Measurements from ENCODE around the gene CD2AP. TPM values are rescaled to one million over a fixed set of nuclear protein-coding genes. Genes with fewer than 3 reads are reported as not detected.

The CD2AP gene
- total RNA-seq, 4 donors from 2014 or later, result 49.8 to 140 (median 93.3) TPM

DNA sequence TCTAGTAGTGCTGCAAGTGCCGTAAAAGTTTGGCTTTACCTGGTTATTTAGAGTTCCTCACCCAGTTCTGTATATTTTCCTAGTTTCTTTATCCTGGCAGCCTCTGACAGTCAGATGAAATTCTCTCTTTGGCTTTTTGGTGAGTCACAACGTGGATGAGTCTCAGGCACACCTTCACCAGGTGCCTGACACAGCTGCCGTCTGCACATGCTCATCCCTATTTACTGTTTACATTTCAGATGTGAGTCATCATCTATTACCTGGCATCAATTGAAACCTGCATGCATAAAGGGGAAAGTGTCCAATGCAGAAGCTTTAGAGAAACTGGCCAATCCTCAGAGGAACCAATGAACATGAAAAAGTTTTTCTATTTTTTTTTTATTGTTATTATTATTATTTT, 187.5 kb downstream of the CD2AP start:
- H3K4me3 ChIP-seq, result no peak overlapping the region
- intact Hi-C loops (cut with DNase I; ENCODE audit: low total_unique reads), result no loop called here
- in situ Hi-C loops (cut with MboI; ENCODE audit: low pct_ligation_motif_present in 1 of 4, low pct_unique_long_range_greater_than_20kb in 1 of 4, low sequenced_read_pairs in 3 of 4), result no loop called here
- H3K27me3 ChIP-seq, result no peaks in the 10 kb centered on the region
- H3K9me3 ChIP-seq, result no peaks in the 10 kb centered on the region
- H3K27ac ChIP-seq, result no peak overlapping the region
- 51 to 53% methylated on average over 3 of the region's 3 CpGs for WGBS, 2 donors (ENCODE audit: low coverage in 1 of 2)
- TF ChIP-seq, protein P1, sequence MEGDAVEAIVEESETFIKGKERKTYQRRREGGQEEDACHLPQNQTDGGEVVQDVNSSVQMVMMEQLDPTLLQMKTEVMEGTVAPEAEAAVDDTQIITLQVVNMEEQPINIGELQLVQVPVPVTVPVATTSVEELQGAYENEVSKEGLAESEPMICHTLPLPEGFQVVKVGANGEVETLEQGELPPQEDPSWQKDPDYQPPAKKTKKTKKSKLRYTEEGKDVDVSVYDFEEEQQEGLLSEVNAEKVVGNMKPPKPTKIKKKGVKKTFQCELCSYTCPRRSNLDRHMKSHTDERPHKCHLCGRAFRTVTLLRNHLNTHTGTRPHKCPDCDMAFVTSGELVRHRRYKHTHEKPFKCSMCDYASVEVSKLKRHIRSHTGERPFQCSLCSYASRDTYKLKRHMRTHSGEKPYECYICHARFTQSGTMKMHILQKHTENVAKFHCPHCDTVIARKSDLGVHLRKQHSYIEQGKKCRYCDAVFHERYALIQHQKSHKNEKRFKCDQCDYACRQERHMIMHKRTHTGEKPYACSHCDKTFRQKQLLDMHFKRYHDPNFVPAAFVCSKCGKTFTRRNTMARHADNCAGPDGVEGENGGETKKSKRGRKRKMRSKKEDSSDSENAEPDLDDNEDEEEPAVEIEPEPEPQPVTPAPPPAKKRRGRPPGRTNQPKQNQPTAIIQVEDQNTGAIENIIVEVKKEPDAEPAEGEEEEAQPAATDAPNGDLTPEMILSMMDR (IDR thresholded peaks at IDR 0.05), result no peak
- TF ChIP-seq POLR2AphosphoS5 (IDR thresholded peaks at IDR 0.05) (no peak), EP300 (IDR thresholded peaks at IDR 0.05; ENCODE audit: low read depth) (no peak), POLR2A (IDR thresholded peaks at IDR 0.05) (no peak)
- DNase-seq, result no peak
- H3K36me3 ChIP-seq, result no peaks in the 10 kb centered on the region
- no peaks in the 10 kb centered on the region for H3K4me1 ChIP-seq

DNA sequence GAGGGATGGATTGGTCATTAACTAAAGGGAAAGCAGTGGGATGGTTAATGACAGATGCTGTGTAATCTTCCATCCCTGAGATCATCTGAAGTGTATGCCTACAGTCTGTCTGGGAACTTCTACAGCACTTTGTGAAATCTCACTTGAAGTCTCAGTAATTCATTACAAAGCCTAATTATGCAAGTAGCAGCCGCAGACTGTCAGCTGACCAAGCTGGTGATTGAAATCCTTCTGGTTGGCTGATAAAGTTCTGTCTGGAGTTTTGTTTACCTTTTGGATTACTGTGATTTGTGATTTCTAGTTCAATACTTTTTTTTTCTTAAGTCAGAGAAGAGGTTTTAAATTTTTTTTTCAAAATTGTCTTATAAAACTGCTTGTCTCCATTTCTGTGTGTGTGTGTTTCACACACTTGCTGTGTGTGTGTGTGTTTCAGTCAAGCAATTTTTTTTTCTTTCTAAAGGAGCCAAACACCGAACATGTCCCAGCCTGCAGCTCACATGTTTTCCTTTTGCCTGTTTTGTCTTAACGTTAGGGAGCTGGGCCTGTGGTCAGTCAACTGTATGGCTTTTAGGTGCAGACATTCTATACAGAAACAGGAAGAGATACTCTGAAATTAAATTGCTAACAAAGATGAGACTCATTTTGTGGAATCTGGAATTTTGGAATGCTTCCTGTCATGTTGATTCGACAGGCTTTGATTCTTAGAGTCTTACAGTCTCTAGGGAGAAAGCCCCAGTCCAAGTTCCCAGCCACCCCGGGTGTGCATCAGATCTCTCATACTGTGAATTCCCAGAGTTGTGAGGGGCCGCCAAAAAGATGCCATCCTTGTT, 192.3 kb downstream of the CD2AP start:
- H3K4me3 ChIP-seq, result no peak overlapping the region
- intact Hi-C loops (cut with DNase I; ENCODE audit: low total_unique reads), result no loop called here

DNA sequence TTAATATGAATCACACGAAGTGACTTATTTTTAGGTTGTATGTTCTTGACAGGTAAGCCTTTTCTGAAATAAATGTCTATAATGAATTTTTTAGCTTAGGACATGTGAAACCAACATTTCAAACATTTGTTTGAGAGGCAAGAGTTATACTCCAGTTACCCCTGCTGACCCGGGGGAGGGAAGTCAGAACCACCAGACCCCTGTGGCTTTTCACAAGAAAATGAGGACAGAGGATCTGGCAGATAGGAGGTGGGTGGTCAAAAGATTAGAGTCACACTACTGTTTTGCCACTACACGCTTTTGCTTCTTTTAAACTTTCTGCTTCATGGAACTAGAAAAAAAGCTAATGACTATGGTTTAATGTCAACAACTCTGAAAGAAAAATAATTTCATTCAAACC, 193.3 kb downstream of the CD2AP start:
- intact Hi-C loops (cut with DNase I; ENCODE audit: low total_unique reads) (no loop called here), in situ Hi-C loops (cut with MboI; ENCODE audit: low pct_ligation_motif_present in 1 of 4, low pct_unique_long_range_greater_than_20kb in 1 of 4, low sequenced_read_pairs in 3 of 4) (no loop called here)
- no peak overlapping the region for H3K4me3 ChIP-seq
- TF ChIP-seq EP300 (IDR thresholded peaks at IDR 0.05; ENCODE audit: low read depth) (no peak), POLR2AphosphoS5 (IDR thresholded peaks at IDR 0.05) (no peak), POLR2A (IDR thresholded peaks at IDR 0.05) (no peak)
- TF ChIP-seq, protein P1 (IDR thresholded peaks at IDR 0.05), result no peak
- no peaks in the 10 kb centered on the region for H3K4me1 ChIP-seq
- WGBS, 2 donors (ENCODE audit: low coverage in 1 of 2), result 56 to 64% methylated on average over 3 of the region's 3 CpGs
- H3K9me3 ChIP-seq, result no peaks in the 10 kb centered on the region
- H3K27ac ChIP-seq, result no peak overlapping the region
- no peak for DNase-seq
- H3K36me3 ChIP-seq, result no peaks in the 10 kb centered on the region
- H3K27me3 ChIP-seq, result no peaks in the 10 kb centered on the region

More for the DNA sequence above, 192.3 kb downstream of the CD2AP start:
- TF ChIP-seq POLR2AphosphoS5 (IDR thresholded peaks at IDR 0.05), result no peak
- no peak for DNase-seq
- Histone ChIP-seq H3K36me3 (no peaks in the 10 kb centered on the region), H3K27me3 (no peaks in the 10 kb centered on the region), H3K27ac (no peak overlapping the region), H3K4me1 (no peaks in the 10 kb centered on the region), H3K9me3 (no peaks in the 10 kb centered on the region)
- WGBS, 2 donors (ENCODE audit: low coverage in 1 of 2), result 35 to 40% methylated on average over 6 of the region's 6 CpGs
- in situ Hi-C loops (cut with MboI; ENCODE audit: low pct_ligation_motif_present in 1 of 4, low pct_unique_long_range_greater_than_20kb in 1 of 4, low sequenced_read_pairs in 3 of 4), result no loop called here

DNA sequence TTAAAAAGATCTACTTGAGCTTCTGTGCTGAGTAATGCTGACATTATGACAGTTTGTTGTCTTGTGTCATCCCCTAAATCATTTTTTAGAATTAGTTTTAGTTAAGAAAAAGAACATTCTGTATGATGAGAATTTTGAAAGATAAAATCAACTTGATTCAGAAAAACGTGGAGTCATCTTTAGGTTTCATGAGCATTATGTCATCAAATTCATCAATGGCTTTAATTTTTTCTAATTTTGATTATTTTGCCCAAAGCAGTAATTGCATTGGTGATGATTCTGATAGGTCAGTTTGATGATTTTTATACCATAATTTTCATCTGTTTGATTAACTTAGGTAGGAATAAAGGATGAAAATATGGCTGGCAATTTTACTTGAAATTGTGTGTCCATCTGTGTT, 194.2 kb downstream of the CD2AP start:
- H3K4me1 ChIP-seq, result no peaks in the 10 kb centered on the region
- no peaks in the 10 kb centered on the region for H3K36me3 ChIP-seq
- 56 to 73% methylated on average over 1 of the region's 1 CpG for WGBS, 2 donors (ENCODE audit: low coverage in 1 of 2)
- no peak overlapping the region for H3K27ac ChIP-seq
- H3K27me3 ChIP-seq, result no peaks in the 10 kb centered on the region
- TF ChIP-seq EP300 (IDR thresholded peaks at IDR 0.05; ENCODE audit: low read depth) (no peak), POLR2AphosphoS5 (IDR thresholded peaks at IDR 0.05) (no peak), POLR2A (IDR thresholded peaks at IDR 0.05) (no peak)
- TF ChIP-seq, protein P1 (IDR thresholded peaks at IDR 0.05), result no peak
- H3K4me3 ChIP-seq, result no peak overlapping the region
- no peaks in the 10 kb centered on the region for H3K9me3 ChIP-seq
- in situ Hi-C loops (cut with MboI; ENCODE audit: low pct_ligation_motif_present in 1 of 4, low pct_unique_long_range_greater_than_20kb in 1 of 4, low sequenced_read_pairs in 3 of 4) (no loop called here), intact Hi-C loops (cut with DNase I; ENCODE audit: low total_unique reads) (no loop called here)
- no peak for DNase-seq

All from transverse colon (tissue), 4 donors.